HL-60 (cell line): ENCODE measurements around the gene C12orf75.

Source experiments
- DNase-seq, 2 experiments: peaks; one replicate each; pipeline ENCODE4 v3.0.0-alpha.2; 2010 to 2020; ENCODE audit warnings: low read depth in 1 of 2, low spot score in 1 of 2
- H3K27ac ChIP-seq: fragments of 250-450 bp; sonication (Bioruptor Pico); replicated peaks from 2 replicates; pipeline ENCODE4 v1.5.1; 2020; ENCODE audit warnings: mild to moderate bottlenecking, moderate library complexity
- H3K27me3 ChIP-seq: fragments of 250-450 bp; sonication (Bioruptor Pico); 2 replicates; pipeline ENCODE4 v1.5.1; 2021; ENCODE audit warnings: mild to moderate bottlenecking, moderate library complexity; ENCODE audit not compliant: insufficient read depth, poor library complexity, severe bottlenecking
- H3K4me3 ChIP-seq: replicated peaks from 2 replicates; pipeline ENCODE4 v1.5.1; 2011; ENCODE audit warnings: mild to moderate bottlenecking, control low read depth, low read length; ENCODE audit not compliant: insufficient read depth
- GABPA ChIP-seq: IDR thresholded peaks from 2 replicates; pipeline ENCODE4 v1.6.1; 2012; ENCODE audit warnings: low read depth
- POLR2AphosphoS5 ChIP-seq: IDR thresholded peaks from 2 replicates; pipeline ENCODE4 v1.6.1; 2012; ENCODE audit warnings: low read depth
- SPI1 ChIP-seq: IDR thresholded peaks from 2 replicates; pipeline ENCODE4 v1.6.1; 2012; ENCODE audit warnings: low read depth, mild to moderate bottlenecking, borderline replicate concordance
- TF ChIP-seq, protein P1 (sequence below): IDR thresholded peaks from 2 replicates; pipeline ENCODE4 v1.6.1; 2012; ENCODE audit warnings: low read depth; ENCODE audit not compliant: insufficient replicate concordance
- TF ChIP-seq, protein P2 (sequence below): IDR thresholded peaks from one replicate; pipeline ENCODE4 v1.5.1; 2011; ENCODE audit warnings: low read length, control low read depth, inconsistent platforms; ENCODE audit not compliant: insufficient read depth

C12orf75 gene

DNA sequence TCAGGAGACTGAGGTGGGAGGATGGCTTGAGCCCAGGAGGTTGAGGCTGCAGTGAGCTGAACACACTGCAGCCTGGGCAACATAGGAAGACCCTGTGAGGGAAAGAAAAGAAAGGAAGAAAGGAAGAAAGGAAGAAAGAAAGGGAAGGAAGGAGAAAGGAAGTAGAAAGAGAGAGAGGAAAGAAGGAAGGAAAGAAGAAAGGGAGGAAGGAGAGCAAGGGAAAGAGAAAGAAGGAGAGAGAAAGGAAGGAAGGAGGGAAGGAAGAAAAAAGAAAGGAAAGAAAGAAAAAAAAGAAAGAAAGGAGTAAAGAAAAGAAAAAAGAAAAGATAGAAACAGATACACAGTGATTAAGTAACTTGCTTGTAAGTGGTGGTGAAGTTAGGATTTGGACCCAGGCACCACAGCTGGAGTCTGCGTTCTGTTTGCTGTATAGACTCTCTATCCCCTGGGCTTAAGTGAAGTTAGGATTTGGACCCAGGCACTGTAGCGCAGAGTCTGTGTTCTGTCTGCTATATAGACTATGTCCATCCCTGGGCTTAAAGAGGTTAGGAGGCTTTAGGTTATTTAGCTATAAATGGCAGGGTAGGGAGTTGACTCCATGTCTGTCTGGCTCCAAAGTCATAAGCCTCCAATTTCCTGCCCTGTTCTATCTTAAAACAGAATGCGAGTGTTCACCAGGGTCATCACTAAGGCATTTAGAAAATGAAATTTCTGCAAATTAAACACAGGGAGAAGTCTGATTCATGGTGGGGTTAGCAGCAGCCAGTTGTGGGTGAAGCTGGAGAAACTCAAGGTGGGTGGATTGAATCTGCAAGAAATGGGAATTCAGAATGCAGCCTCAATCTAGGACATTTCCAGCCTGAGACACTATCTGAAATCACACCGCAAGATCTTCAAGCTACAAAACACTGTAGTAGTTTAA is 13.3 kb upstream of the C12orf75 start:
- H3K27me3 ChIP-seq = peaks cover 5% of the 10 kb centered on the region
- no peak for DNase-seq
- H3K27ac ChIP-seq = no peak overlapping the region
- TF ChIP-seq POLR2AphosphoS5 = no peak
- TF ChIP-seq GABPA = no peak
- TF ChIP-seq SPI1 = no peak
- TF ChIP-seq, protein P1, sequence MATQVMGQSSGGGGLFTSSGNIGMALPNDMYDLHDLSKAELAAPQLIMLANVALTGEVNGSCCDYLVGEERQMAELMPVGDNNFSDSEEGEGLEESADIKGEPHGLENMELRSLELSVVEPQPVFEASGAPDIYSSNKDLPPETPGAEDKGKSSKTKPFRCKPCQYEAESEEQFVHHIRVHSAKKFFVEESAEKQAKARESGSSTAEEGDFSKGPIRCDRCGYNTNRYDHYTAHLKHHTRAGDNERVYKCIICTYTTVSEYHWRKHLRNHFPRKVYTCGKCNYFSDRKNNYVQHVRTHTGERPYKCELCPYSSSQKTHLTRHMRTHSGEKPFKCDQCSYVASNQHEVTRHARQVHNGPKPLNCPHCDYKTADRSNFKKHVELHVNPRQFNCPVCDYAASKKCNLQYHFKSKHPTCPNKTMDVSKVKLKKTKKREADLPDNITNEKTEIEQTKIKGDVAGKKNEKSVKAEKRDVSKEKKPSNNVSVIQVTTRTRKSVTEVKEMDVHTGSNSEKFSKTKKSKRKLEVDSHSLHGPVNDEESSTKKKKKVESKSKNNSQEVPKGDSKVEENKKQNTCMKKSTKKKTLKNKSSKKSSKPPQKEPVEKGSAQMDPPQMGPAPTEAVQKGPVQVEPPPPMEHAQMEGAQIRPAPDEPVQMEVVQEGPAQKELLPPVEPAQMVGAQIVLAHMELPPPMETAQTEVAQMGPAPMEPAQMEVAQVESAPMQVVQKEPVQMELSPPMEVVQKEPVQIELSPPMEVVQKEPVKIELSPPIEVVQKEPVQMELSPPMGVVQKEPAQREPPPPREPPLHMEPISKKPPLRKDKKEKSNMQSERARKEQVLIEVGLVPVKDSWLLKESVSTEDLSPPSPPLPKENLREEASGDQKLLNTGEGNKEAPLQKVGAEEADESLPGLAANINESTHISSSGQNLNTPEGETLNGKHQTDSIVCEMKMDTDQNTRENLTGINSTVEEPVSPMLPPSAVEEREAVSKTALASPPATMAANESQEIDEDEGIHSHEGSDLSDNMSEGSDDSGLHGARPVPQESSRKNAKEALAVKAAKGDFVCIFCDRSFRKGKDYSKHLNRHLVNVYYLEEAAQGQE = no peak
- TF ChIP-seq, protein P2, sequence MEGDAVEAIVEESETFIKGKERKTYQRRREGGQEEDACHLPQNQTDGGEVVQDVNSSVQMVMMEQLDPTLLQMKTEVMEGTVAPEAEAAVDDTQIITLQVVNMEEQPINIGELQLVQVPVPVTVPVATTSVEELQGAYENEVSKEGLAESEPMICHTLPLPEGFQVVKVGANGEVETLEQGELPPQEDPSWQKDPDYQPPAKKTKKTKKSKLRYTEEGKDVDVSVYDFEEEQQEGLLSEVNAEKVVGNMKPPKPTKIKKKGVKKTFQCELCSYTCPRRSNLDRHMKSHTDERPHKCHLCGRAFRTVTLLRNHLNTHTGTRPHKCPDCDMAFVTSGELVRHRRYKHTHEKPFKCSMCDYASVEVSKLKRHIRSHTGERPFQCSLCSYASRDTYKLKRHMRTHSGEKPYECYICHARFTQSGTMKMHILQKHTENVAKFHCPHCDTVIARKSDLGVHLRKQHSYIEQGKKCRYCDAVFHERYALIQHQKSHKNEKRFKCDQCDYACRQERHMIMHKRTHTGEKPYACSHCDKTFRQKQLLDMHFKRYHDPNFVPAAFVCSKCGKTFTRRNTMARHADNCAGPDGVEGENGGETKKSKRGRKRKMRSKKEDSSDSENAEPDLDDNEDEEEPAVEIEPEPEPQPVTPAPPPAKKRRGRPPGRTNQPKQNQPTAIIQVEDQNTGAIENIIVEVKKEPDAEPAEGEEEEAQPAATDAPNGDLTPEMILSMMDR = no peak
- H3K4me3 ChIP-seq = no peak overlapping the region

DNA sequence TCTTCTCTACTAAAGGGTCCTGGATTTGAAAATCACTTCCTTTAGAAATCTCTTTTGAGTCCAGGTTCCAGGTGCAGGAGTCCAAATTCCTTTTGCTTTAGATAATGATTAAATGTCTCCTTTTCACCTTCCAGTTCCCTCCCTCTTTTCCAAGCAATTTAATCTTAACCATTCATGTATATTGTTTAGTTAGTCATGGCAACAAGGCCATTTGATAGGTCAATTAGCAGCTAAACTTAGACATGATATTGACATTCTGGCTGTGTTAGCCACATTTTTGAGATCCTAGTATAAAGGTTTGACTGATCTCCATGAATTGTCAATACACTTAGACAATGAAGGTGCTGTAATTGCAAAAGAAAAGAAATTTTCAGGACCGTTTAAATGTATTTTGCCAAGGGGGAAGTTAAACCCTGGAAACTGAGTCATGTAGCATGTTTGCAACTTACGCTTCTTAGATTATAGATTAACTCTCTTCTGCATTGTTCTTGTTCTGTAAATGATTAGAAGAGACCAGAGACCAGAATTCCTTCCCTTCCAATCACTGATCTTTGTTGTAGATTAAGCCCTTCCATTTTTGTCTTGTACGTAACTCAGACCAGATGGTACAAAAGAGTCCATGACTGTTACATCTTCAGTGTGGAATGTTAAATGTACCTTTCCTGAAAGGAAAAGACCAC is 12.4 kb upstream of the C12orf75 start:
- Histone ChIP-seq H3K27me3 (peaks cover 5% of the 10 kb centered on the region), H3K4me3 (no peak overlapping the region), H3K27ac (no peak overlapping the region)
- TF ChIP-seq GABPA = no peak
- TF ChIP-seq, protein P1 = no peak
- no peak for DNase-seq

DNA sequence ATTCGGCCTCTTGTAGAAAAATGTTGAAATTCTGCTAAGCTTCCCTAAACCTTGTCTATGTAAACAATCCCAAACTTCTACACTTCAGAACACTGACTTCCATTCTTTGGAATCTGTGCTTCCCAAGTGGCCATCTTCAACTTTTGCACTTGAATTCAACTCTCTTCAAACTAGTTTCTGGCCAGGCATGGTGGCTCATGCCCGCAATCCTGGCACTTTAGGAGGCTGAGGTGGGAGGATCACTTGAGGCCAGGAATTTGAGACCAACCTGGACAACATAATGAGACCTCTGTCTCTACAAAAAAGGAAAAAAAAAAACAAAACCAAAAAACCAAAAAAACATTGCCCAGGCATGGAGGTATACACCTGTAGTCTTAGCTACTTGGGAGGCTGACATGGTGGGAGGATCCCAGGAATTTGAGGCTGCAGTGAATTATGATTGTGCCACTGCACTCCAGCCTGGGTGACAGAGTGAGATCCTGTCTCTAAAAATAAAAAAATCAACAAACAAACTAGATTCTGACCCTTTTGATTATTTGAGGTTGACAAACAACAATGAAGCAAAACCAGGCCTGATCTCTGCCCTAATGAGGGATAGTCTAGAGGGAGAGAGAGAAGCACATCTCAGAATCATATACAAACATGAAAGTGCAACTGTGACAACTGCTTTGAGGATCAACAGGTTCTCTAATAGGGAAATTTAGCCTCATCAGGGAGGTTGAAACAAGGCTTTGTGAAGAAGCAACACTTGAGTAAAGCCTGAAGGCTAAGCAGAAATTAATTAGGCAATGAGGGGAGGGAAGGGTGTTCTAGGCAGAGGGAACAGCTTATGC is 11.6 kb upstream of the C12orf75 start:
- TF ChIP-seq, protein P2 = no peak
- TF ChIP-seq SPI1 (no peak), POLR2AphosphoS5 (no peak), GABPA (no peak)
- TF ChIP-seq, protein P1 = no peak
- no peak for DNase-seq
- H3K27me3 ChIP-seq = peaks cover 5% of the 10 kb centered on the region
- no peak overlapping the region for H3K4me3 ChIP-seq
- no peak overlapping the region for H3K27ac ChIP-seq
